GM12878 (cell line): ENCODE data around the gene MIXL1. TPM values are rescaled to one million over a fixed set of nuclear protein-coding genes. Genes with fewer than 3 reads are reported as not detected.

ENCODE experiments used
- ATAC-seq: fragments of 200-7000 bp; cut with Tn5 transposase; 3 replicates; pipeline ENCODE4 v1.9.1; 2020; ENCODE audit warnings: mild to moderate bottlenecking, moderate library complexity
- BruUV-seq: library from RNA; stranded (reverse); fragments of 400-500 nt; replicated peaks from 2 replicates; lab custom pipeline; 2021; lab: Mats Ljungman, UMichigan
- CTCF ChIA-PET: fragments of 300-600 bp; sonication (Branson Sonifier 250); formaldehyde crosslinking; extraction: SDS; loops from one replicate; lab custom pipeline; 2021; ENCODE audit warnings: inconsistent platforms; lab: Yijun Ruan, JAX
- POLR2A ChIA-PET: fragments of 350-600 bp; formaldehyde crosslinking; extraction: SDS; loops from one replicate; lab custom pipeline; 2021; ENCODE audit warnings: inconsistent platforms; lab: Charles Lee
- RAD21 ChIA-PET: fragments of 300-600 bp; sonication (Branson Sonifier 250); formaldehyde crosslinking; loops from one replicate; lab custom pipeline; 2023; ENCODE audit warnings: antibody characterized with exemption; ENCODE audit not compliant: unreplicated experiment; lab: Charles Lee
- SMC1A ChIA-PET: fragments of 300-600 bp; sonication (Branson Sonifier 250); formaldehyde crosslinking; loops from one replicate; lab custom pipeline; 2023; ENCODE audit not compliant: unreplicated experiment, uncharacterized antibody; lab: Charles Lee
- DNase-seq: peaks from one replicate; pipeline ENCODE4 v3.0.0-alpha.2; 2011; ENCODE audit warnings: low read depth, low spot score
- FAIRE-seq: peaks from 3 replicates; lab custom pipeline; 2011; peaks lifted over from hg19 to GRCh38; lab: Jason Lieb, UNC
- H2AFZ ChIP-seq: 2 replicates; pipeline ENCODE4 v1.6.0; 2011; ENCODE audit warnings: low read depth, low read length, control low read depth; ENCODE audit not compliant: control insufficient read depth
- H3K27ac ChIP-seq: 2 replicates; pipeline ENCODE4 v1.5.1; 2011; ENCODE audit warnings: control low read depth; ENCODE audit not compliant: control insufficient read depth, insufficient read depth
- H3K27me3 ChIP-seq, 2 experiments: replicated peaks in 1 of 2; 2 replicates each; pipeline versions ENCODE4 v1.6.0 to v1.6.1; 2011; ENCODE audit warnings: low read length in 1 of 2; ENCODE audit not compliant: control insufficient read depth in 2 of 2, insufficient read depth in 2 of 2
- H3K36me3 ChIP-seq, 2 experiments: 2 replicates each; pipeline ENCODE4 v1.5.1; 2011; ENCODE audit warnings: low read length in 1 of 2; ENCODE audit not compliant: control insufficient read depth in 2 of 2, insufficient read depth in 2 of 2
- H3K4me1 ChIP-seq: 2 replicates; pipeline ENCODE4 v1.6.1; 2011; ENCODE audit warnings: mild to moderate bottlenecking, low read length, moderate library complexity, mixed read lengths; ENCODE audit not compliant: control insufficient read depth, insufficient read depth
- H3K4me2 ChIP-seq: 2 replicates; pipeline ENCODE4 v1.6.0; 2011; ENCODE audit warnings: control low read depth; ENCODE audit not compliant: control insufficient read depth, insufficient read depth
- H3K4me3 ChIP-seq: fragments of 200-600 bp; sonication (generic); 2 replicates; pipeline ENCODE4 v1.5.1; 2016
- H3K79me2 ChIP-seq: 2 replicates; pipeline ENCODE4 v1.6.0; 2011; ENCODE audit warnings: low read length; ENCODE audit not compliant: control insufficient read depth, insufficient read depth
- H3K9ac ChIP-seq: 2 replicates; pipeline ENCODE4 v1.8.0; 2011; ENCODE audit warnings: low read length, control low read depth, mixed read lengths; ENCODE audit not compliant: control insufficient read depth, insufficient read depth
- H3K9me3 ChIP-seq: replicated peaks from 3 replicates; pipeline ENCODE4 v1.5.1; 2011; ENCODE audit warnings: mild to moderate bottlenecking, low read length; ENCODE audit not compliant: control insufficient read depth, insufficient read depth
- H4K20me1 ChIP-seq: 2 replicates; pipeline ENCODE4 v1.6.0; 2011; ENCODE audit not compliant: control insufficient read depth, insufficient read depth
- BACH1 ChIP-seq: fragments of 450-650 bp; IDR thresholded peaks from 2 replicates; pipeline ENCODE4 v1.6.1; 2017; ENCODE audit warnings: mild to moderate bottlenecking, borderline replicate concordance
- HCFC1 ChIP-seq: fragments of 150-350 bp; IDR thresholded peaks from 2 replicates; pipeline ENCODE4 v1.6.1; 2014; ENCODE audit warnings: low read length
- KAT2A ChIP-seq: conservative IDR thresholded peaks from 2 replicates; pipeline ENCODE4 v1.6.1; 2011; ENCODE audit warnings: low read depth, low read length; ENCODE audit not compliant: control insufficient read depth
- NFYB ChIP-seq: IDR thresholded peaks from 2 replicates; pipeline ENCODE4 v1.6.1; 2011; ENCODE audit warnings: low read depth, mild to moderate bottlenecking, low read length, improper control_type of control experiment, moderate library complexity; ENCODE audit not compliant: insufficient read depth
- RAD21 ChIP-seq: IDR thresholded peaks from 2 replicates; pipeline ENCODE4 v1.6.1; 2011; ENCODE audit warnings: mild to moderate bottlenecking, low read depth, low read length, moderate library complexity; ENCODE audit not compliant: insufficient read depth
- SPI1 ChIP-seq: IDR thresholded peaks from 2 replicates; pipeline ENCODE4 v1.6.1; 2011; ENCODE audit warnings: low read depth, mild to moderate bottlenecking, low read length, moderate library complexity, borderline replicate concordance; ENCODE audit not compliant: insufficient read depth
- SUPT20H ChIP-seq: IDR thresholded peaks from 2 replicates; pipeline ENCODE4 v1.6.1; 2011; ENCODE audit warnings: low read depth, mild to moderate bottlenecking, low read length, moderate library complexity, borderline replicate concordance; ENCODE audit not compliant: control insufficient read depth
- WGBS: methylation state at CpG from one replicate; pipeline ENCODE4 v1.1.6; 2016; ENCODE audit warnings: low lambda C conversion rate; ENCODE audit not compliant: insufficient replicate concordance, insufficient coverage; ENCODE audit errors: missing lambda C conversion rate; 5-methylcytosine and 5-hydroxymethylcytosine counted together
- in situ Hi-C: fragments of 300-500 bp; cut with MboI; formaldehyde crosslinking; loops from 9 replicates; pipeline ENCODE4 v1.14.3; 2018; ENCODE audit warnings: mixed read lengths
- intact Hi-C: fragments of 100-400 bp; cut with micrococcal nuclease; formaldehyde crosslinking; loops from one replicate; pipeline ENCODE4 v1.14.2; 2022; ENCODE audit not compliant: unreplicated experiment
- polyA plus RNA-seq, 11 experiments: library from polyadenylated mRNA; depleted of rRNA in 4 of 11; unstranded in 6 of 11; stranded (reverse) in 5 of 11; fragments of >200 nt; fragmentation: Nextera tagmentation in 4 of 11; fragmentation: Illumina TruSeq in 1 of 11; extraction: Ambion mirVana in 4 of 11; extraction: Trizol in 1 of 11; gene quantifications; 1 replicate in 1 of 11; 2 replicates in 10 of 11; pipeline versions ENCODE4 v1.2.1 to v1.2.3, GENCODE V29; 2011 to 2016; ENCODE audit warnings: inconsistent platforms in 2 of 11, missing spikeins in 2 of 11, low read depth in 1 of 11
- total RNA-seq, 4 experiments: library from RNA; depleted of rRNA in 3 of 4; stranded (reverse); fragments of >200 nt in 3 of 4; fragmentation: Illumina TruSeq in 1 of 4; extraction: Trizol in 1 of 4; gene quantifications; 2 replicates each; pipeline versions ENCODE4 v1.2.1 to v1.2.3, GENCODE V29; 2013 to 2021
- TF ChIP-seq, protein P1 (sequence below): fragments of 450-650 bp; IDR thresholded peaks from 2 replicates; pipeline ENCODE4 v1.6.1; 2017; ENCODE audit warnings: mild to moderate bottlenecking, low read depth, inconsistent platforms; ENCODE audit not compliant: poor library complexity, severe bottlenecking
- TF ChIP-seq, protein P2 (sequence below): fragments of 450-650 bp; IDR thresholded peaks from 2 replicates; pipeline ENCODE4 v1.6.1; 2017; ENCODE audit warnings: mild to moderate bottlenecking

MIXL1 gene
- total and polyA plus RNA-seq, 10 of the 15 experiments (the other 5 are each of a cell fraction or from before 2014, with no cell fraction given), result 0.11 to 0.25 (median 0.20) TPM; not detected in 2

DNA sequence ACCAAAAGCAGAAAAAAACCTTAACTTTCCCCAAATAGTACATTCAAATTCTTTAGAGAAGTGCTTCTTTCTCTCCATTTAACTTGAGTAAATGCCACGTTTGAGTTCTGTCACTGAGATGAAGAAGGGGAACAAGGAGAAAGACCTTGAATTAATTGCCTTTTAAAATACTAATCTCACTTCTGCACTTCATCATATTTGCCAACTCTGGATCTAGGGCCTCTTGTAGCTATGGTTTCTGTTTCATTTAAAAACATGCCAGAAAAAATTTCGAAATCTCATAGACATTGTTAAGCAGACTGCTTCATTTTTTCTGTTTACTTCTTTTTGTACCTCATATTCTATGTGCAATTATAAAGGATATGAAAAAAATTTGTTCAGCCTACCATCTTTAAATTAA is 24.6 kb downstream of the MIXL1 start:
- TF ChIP-seq, protein P1, sequence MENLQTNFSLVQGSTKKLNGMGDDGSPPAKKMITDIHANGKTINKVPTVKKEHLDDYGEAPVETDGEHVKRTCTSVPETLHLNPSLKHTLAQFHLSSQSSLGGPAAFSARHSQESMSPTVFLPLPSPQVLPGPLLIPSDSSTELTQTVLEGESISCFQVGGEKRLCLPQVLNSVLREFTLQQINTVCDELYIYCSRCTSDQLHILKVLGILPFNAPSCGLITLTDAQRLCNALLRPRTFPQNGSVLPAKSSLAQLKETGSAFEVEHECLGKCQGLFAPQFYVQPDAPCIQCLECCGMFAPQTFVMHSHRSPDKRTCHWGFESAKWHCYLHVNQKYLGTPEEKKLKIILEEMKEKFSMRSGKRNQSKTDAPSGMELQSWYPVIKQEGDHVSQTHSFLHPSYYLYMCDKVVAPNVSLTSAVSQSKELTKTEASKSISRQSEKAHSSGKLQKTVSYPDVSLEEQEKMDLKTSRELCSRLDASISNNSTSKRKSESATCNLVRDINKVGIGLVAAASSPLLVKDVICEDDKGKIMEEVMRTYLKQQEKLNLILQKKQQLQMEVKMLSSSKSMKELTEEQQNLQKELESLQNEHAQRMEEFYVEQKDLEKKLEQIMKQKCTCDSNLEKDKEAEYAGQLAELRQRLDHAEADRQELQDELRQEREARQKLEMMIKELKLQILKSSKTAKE, result no peak
- TF ChIP-seq SPI1, result peak; percentile 6; the same call in 1 of the 2 replicates
- TF ChIP-seq, all 136 proteins: peak for 1
- intact Hi-C loops, result no loop called here
- no peak overlapping the region for H3K27ac ChIP-seq
- no peak overlapping the region for H3K4me3 ChIP-seq
- H3K4me1 ChIP-seq, result no peaks in the 10 kb centered on the region
- H3K36me3 ChIP-seq, result no peaks in the 10 kb centered on the region; a peak in 2 of 4 replicates
- ChIA-PET SMC1A (no interaction called here), CTCF (interaction anchor here (1.0 kb wide), 1 partner anchor 10 kb away, joined by 3 read pairs; no protein-coding TSS in a partner anchor), RAD21 (interaction anchor here (1.1 kb wide), 1 partner anchor 85 kb away, joined by 3 read pairs; no protein-coding TSS in a partner anchor), POLR2A (interaction anchor here (0.7 kb wide), 1 partner anchor 165 kb away, joined by 3 read pairs; no protein-coding TSS in a partner anchor)
- in situ Hi-C loops, result no loop called here
- H3K27me3 ChIP-seq, result no peaks in the 10 kb centered on the region
- DNase-seq, result no peak
- FAIRE-seq, result no peak
- H3K9ac ChIP-seq, result no peak overlapping the region
- 2% methylated on average over 2 of the region's 2 CpGs for WGBS
- no peak overlapping the region for H2AFZ ChIP-seq
- H3K4me2 ChIP-seq, result no peak overlapping the region
- H3K79me2 ChIP-seq, result no peaks in the 10 kb centered on the region
- no peaks in the 10 kb centered on the region for H4K20me1 ChIP-seq
- H3K9me3 ChIP-seq, result no peaks in the 10 kb centered on the region
- no TSS peak for BruUV-seq
- ATAC-seq, result no peak; the same call in 2 of the 3 replicates

DNA sequence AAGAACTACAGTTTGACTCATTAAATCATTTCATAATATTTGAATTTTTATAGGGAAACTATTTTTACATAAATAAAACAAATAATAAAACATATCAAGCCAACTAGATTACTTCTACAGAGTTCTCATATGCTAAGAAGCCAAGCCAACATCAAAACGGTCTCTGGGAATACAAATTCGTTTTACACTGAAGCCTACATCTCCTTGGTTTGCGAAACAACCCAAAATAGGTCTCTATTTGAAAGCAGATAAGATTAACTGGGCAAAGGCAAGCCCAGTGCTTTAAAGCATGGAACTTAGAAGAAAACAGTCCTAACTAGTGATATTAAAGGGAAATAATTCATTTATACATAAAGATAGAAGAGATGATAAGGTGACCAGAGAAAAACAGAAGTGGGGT is 25.3 kb downstream of the MIXL1 start:
- no peak for DNase-seq
- 53% methylated on average over 3 of the region's 3 CpGs for WGBS
- CTCF ChIA-PET, result interaction anchor here (0.6 kb wide), 1 partner anchor 37 kb away, joined by 3 read pairs; no protein-coding TSS in a partner anchor
- POLR2A ChIA-PET, result no interaction called here
- H3K79me2 ChIP-seq, result no peaks in the 10 kb centered on the region
- H3K4me2 ChIP-seq, result no peak overlapping the region
- in situ Hi-C loops (no loop called here), intact Hi-C loops (no loop called here)
- BruUV-seq, result no TSS peak
- no peak overlapping the region for H3K27ac ChIP-seq
- SMC1A ChIA-PET, result no interaction called here
- H3K36me3 ChIP-seq, result no peaks in the 10 kb centered on the region; a peak in 2 of 4 replicates
- TF ChIP-seq HCFC1 (no peak), NFYB (no peak), SUPT20H (no peak), KAT2A (no peak), BACH1 (no peak), RAD21 (no peak)
- TF ChIP-seq, protein P2, sequence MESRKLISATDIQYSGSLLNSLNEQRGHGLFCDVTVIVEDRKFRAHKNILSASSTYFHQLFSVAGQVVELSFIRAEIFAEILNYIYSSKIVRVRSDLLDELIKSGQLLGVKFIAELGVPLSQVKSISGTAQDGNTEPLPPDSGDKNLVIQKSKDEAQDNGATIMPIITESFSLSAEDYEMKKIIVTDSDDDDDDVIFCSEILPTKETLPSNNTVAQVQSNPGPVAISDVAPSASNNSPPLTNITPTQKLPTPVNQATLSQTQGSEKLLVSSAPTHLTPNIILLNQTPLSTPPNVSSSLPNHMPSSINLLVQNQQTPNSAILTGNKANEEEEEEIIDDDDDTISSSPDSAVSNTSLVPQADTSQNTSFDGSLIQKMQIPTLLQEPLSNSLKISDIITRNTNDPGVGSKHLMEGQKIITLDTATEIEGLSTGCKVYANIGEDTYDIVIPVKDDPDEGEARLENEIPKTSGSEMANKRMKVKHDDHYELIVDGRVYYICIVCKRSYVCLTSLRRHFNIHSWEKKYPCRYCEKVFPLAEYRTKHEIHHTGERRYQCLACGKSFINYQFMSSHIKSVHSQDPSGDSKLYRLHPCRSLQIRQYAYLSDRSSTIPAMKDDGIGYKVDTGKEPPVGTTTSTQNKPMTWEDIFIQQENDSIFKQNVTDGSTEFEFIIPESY, result no peak
- no peak overlapping the region for H3K9ac ChIP-seq
- H3K27me3 ChIP-seq, result no peaks in the 10 kb centered on the region
- H2AFZ ChIP-seq, result no peak overlapping the region
- no peak for ATAC-seq
- no peak for FAIRE-seq
- RAD21 ChIA-PET, result interaction anchor here (1.1 kb wide), 1 partner anchor 85 kb away, joined by 3 read pairs; no protein-coding TSS in a partner anchor
- no peaks in the 10 kb centered on the region for H3K9me3 ChIP-seq
- no peaks in the 10 kb centered on the region for H3K4me1 ChIP-seq
- H4K20me1 ChIP-seq, result no peaks in the 10 kb centered on the region
- H3K4me3 ChIP-seq, result no peak overlapping the region
